Stomach (tissue), 9 donors: ENCODE data around the gene FNTB. TPM values are rescaled to one million over a fixed set of nuclear protein-coding genes. Genes with fewer than 3 reads are reported as not detected.

ENCODE experiments used
- DNase-seq, 2 donors: peaks; one replicate each; pipeline versions ENCODE4 v3.0.0 to v3.0.0-alpha.2; 2013 to 2019
- H3K27ac ChIP-seq, 5 donors: fragments of 200-600 bp in 4 of 5; sonication (generic) in 4 of 5; one replicate each; pipeline ENCODE4 v1.5.1; 2013 to 2019; ENCODE audit warnings: mild to moderate bottlenecking in 1 of 5, moderate library complexity in 1 of 5
- H3K27me3 ChIP-seq, 3 donors: fragments of 200-600 bp; sonication (generic); one replicate each; pipeline ENCODE4 v1.5.1; 2017 to 2019; ENCODE audit warnings: mixed run types in 1 of 3
- H3K36me3 ChIP-seq, 4 donors: fragments of 200-600 bp; sonication (generic); 1 replicate in 3 of 4; 2 replicates in 1 of 4; pipeline ENCODE4 v1.5.1; 2016 to 2019
- H3K4me1 ChIP-seq, 4 donors: fragments of 200-600 bp; sonication (generic); one replicate each; pipeline ENCODE4 v1.5.1; 2016 to 2019
- H3K4me3 ChIP-seq, 4 donors: fragments of 200-600 bp; sonication (generic) in 3 of 4; one replicate each; pipeline ENCODE4 v1.5.1; 2016 to 2019; ENCODE audit warnings: mild to moderate bottlenecking in 1 of 4
- H3K9me3 ChIP-seq, 4 donors: fragments of 200-600 bp; sonication (generic); one replicate each; pipeline ENCODE4 v1.5.1; 2016 to 2019
- EP300 ChIP-seq: sonication (generic); formaldehyde crosslinking; IDR thresholded peaks from one replicate; pipeline ENCODE4 v1.6.1; 2017; ENCODE audit warnings: antibody characterized with exemption
- POLR2A ChIP-seq, 4 donors: fragments of 450-650 bp; IDR thresholded peaks; one replicate each; pipeline ENCODE4 v1.6.1; 2016; ENCODE audit warnings: antibody characterized with exemption in 4 of 4, control low read depth in 2 of 4, mild to moderate bottlenecking in 1 of 4, moderate library complexity in 1 of 4
- POLR2AphosphoS5 ChIP-seq, 3 donors: sonication (generic); formaldehyde crosslinking; IDR thresholded peaks; one replicate each; pipeline ENCODE4 v1.6.1; 2016; ENCODE audit warnings: antibody characterized with exemption in 3 of 3
- WGBS, 5 donors: extraction: QIAGEN DNeasy Blood & Tissue Kit in 3 of 5; methylation state at CpG; one replicate each; pipeline versions ENCODE4 v1.1.5 to v1.1.7; 2013 to 2018; 5-methylcytosine and 5-hydroxymethylcytosine counted together
- intact Hi-C: fragments of 100-400 bp; cut with DNase I; formaldehyde crosslinking; loops from one replicate; pipeline ENCODE4 v1.15.1; 2023; ENCODE audit warnings: low total_unique reads
- polyA plus RNA-seq, 3 donors: library from polyadenylated mRNA; stranded (reverse); fragments of 200-250 nt; gene quantifications; one replicate each; pipeline ENCODE4 v1.2.3, GENCODE V29; 2013
- total RNA-seq, 5 donors: library from RNA; depleted of rRNA; stranded (reverse); fragments of >200 nt; gene quantifications; one replicate each; pipeline versions ENCODE4 v1.1.0 to v1.2.3, GENCODE V29; 2014 to 2016
- TF ChIP-seq, protein P1 (sequence below), 7 experiments: fragments of 450-650 bp in 4 of 7; fragments of 200-600 bp in 3 of 7; sonication (generic) in 3 of 7; IDR thresholded peaks; one replicate each; pipeline ENCODE4 v1.5.1; 2016 to 2019; ENCODE audit warnings: antibody characterized with exemption in 7 of 7, control low read depth in 2 of 7, mild to moderate bottlenecking in 1 of 7
- donor health status: healthy with polysubstance abuse.
- donor health status: Bipolar disorder and iron deficiency.
- donor health status: healthy.

FNTB gene
- total and polyA plus RNA-seq, 8 donors = 2.9 to 18.3 (median 6.3) TPM; not detected in 1

DNA sequence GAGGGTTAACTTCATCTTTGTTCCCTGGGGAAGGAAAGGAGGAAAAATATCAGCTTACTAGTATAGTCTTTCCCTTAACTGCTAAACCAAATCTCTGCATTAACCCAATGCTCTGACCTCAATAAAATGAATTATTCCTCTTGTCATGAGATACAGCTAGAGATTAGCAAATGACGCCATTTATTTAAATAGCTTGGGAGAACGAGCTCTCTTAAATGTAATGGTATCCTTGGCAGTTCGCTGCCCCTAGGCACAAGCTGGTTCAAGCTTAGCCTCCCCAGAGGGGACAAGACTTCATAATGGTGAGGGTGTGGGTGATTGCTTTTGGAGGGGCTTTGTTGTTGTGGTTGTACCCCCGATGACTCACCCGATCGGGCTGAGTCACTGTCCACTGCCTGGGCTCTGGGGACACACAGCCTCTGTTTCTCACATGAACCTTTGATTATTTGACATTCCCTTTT, 19.6 kb downstream of the FNTB start:
- peaks cover 0 to 47% (median 40%) of the 10 kb centered on the region in 4 donors for H3K36me3 ChIP-seq
- TF ChIP-seq, protein P1, sequence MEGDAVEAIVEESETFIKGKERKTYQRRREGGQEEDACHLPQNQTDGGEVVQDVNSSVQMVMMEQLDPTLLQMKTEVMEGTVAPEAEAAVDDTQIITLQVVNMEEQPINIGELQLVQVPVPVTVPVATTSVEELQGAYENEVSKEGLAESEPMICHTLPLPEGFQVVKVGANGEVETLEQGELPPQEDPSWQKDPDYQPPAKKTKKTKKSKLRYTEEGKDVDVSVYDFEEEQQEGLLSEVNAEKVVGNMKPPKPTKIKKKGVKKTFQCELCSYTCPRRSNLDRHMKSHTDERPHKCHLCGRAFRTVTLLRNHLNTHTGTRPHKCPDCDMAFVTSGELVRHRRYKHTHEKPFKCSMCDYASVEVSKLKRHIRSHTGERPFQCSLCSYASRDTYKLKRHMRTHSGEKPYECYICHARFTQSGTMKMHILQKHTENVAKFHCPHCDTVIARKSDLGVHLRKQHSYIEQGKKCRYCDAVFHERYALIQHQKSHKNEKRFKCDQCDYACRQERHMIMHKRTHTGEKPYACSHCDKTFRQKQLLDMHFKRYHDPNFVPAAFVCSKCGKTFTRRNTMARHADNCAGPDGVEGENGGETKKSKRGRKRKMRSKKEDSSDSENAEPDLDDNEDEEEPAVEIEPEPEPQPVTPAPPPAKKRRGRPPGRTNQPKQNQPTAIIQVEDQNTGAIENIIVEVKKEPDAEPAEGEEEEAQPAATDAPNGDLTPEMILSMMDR (IDR thresholded peaks at IDR 0.05) = no peak
- no peak for TF ChIP-seq EP300
- TF ChIP-seq POLR2AphosphoS5 (IDR thresholded peaks at IDR 0.05) = no peak
- TF ChIP-seq POLR2A (IDR thresholded peaks at IDR 0.05) = no peak
- 83 to 96% (median 90%) methylated on average over 6 of the region's 6 CpGs for WGBS, 5 donors
- no peaks in the 10 kb centered on the region for H3K27me3 ChIP-seq
- H3K4me1 ChIP-seq = peaks cover 0 to 4% (median 0%) of the 10 kb centered on the region in 4 donors
- no peak overlapping the region for H3K4me3 ChIP-seq
- intact Hi-C loops = no loop called here
- DNase-seq = no peak
- H3K27ac ChIP-seq = peak overlapping the region in 1 of 5 donors; percentile 14
- no peaks in the 10 kb centered on the region for H3K9me3 ChIP-seq

DNA sequence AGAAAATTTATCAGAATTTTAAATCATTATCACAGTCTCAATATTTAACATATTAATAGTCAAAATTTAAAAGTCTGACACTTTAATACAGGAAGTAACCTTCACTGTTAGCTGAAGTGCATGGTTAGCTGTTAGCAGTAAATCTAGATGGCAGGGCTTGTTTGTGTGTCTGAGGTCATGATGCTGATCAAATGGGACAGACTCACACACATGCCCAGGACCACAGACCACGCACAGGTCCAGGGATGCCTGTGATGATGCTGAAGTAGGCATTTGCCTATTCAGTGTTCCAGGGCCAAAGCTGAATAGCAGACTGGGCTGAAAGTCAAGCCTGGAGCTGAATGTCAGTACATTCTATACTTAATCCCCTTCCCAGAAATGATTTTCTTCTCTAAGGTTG, 20.5 kb downstream of the FNTB start:
- no peaks in the 10 kb centered on the region for H3K9me3 ChIP-seq
- no peaks in the 10 kb centered on the region for H3K27me3 ChIP-seq
- no peak overlapping the region for H3K4me3 ChIP-seq
- 89 to 100% (median 96%) methylated on average over 1 of the region's 1 CpG for whole genome bisulfite sequencing, 5 donors
- intact Hi-C loops = no loop called here
- H3K36me3 ChIP-seq = peaks cover 0 to 56% (median 49%) of the 10 kb centered on the region in 4 donors
- TF ChIP-seq EP300 = no peak
- TF ChIP-seq, protein P1 (IDR thresholded peaks at IDR 0.05) = no peak
- no peak for TF ChIP-seq POLR2A (IDR thresholded peaks at IDR 0.05)
- no peak for TF ChIP-seq POLR2AphosphoS5 (IDR thresholded peaks at IDR 0.05)
- DNase-seq = no peak
- no peak overlapping the region for H3K27ac ChIP-seq
- H3K4me1 ChIP-seq = peaks cover 0 to 4% (median 0%) of the 10 kb centered on the region in 4 donors

DNA sequence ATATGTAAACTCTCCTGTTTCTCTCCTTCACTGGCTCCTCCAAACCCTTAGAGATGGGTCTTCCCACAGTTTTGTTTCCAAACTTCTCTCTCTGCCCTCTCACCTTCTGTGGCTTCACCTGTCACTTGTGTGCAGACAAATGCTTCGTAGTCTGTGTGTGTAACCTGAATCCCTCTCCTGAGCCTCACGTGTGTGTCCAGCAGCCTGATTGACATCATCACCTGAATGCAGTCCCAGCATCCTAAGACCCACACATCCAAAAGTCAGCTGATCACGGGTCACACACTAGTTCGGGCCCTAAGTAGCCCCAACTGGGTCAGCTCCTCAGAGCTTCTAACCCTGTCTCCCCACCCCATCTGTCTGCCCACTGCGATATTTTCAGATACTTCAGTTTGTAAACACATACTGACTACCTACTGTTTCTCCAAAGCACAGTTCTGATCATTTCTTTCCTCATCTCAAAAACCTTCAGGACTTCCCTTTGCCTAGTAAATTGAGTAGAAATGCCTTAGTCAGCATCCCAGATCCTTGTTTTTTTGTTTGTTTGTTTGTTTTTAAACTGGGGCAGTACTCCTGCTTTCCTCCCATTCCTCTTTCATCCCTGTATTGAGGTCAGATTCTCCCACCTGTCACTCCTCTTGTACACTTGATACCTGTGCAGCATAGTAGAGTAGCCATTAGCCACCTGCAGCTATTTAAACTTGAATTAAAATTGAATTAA, 23.7 kb downstream of the FNTB start:
- no peaks in the 10 kb centered on the region for H3K27me3 ChIP-seq
- WGBS, 5 donors = 85 to 92% (median 88%) methylated on average over 5 of the region's 5 CpGs
- H3K4me3 ChIP-seq = no peak overlapping the region
- H3K27ac ChIP-seq = no peak overlapping the region
- peaks cover 0 to 79% (median 68%) of the 10 kb centered on the region in 4 donors for H3K36me3 ChIP-seq
- no peak for TF ChIP-seq EP300
- no peak for TF ChIP-seq POLR2A (IDR thresholded peaks at IDR 0.05)
- TF ChIP-seq, protein P1 (IDR thresholded peaks at IDR 0.05) = no peak
- DNase-seq = no peak
- no peaks in the 10 kb centered on the region for H3K9me3 ChIP-seq
- intact Hi-C loops = no loop called here
- H3K4me1 ChIP-seq = peaks cover 0 to 4% (median 0%) of the 10 kb centered on the region in 4 donors

DNA sequence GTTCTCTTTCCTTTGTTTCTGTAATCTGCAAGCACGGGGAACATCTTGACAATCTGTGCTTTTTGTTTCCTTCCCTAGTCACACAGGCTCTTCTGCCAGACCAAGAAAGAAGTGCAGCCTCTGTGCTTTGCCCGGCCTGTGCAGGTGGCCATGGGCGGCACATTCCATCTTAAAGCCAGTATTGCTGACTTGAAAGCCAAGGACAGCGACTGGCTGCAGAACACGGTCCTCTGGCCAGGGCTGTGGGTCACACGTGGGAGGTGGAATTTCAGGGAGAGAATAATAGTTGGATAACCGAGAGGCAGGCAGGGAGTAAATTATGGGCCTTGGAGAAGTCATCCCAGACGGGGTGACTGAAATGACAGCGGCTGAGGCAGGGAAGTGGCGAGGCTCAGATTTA, 24.8 kb downstream of the FNTB start:
- peaks cover 0 to 91% (median 75%) of the 10 kb centered on the region in 4 donors for H3K36me3 ChIP-seq
- no peaks in the 10 kb centered on the region for H3K9me3 ChIP-seq
- no peak for TF ChIP-seq POLR2AphosphoS5 (IDR thresholded peaks at IDR 0.05)
- no peak for TF ChIP-seq EP300
- TF ChIP-seq POLR2A (IDR thresholded peaks at IDR 0.05) = no peak
- TF ChIP-seq, protein P1 (IDR thresholded peaks at IDR 0.05) = no peak
- DNase-seq = no peak
- 86 to 94% (median 93%) methylated on average over 10 of the region's 10 CpGs for WGBS, 5 donors
- H3K4me1 ChIP-seq = peaks cover 0 to 1% (median 0%) of the 10 kb centered on the region in 4 donors
- no peak overlapping the region for H3K4me3 ChIP-seq
- no peak overlapping the region for H3K27ac ChIP-seq
- H3K27me3 ChIP-seq = no peaks in the 10 kb centered on the region
- intact Hi-C loops = no loop called here
